Osteoblast (primary cell): ENCODE measurements around the gene NOB1. TPM values are rescaled to one million over a fixed set of nuclear protein-coding genes. Genes with fewer than 3 reads are reported as not detected.
"Not testable (repeated sequence)": the region's sequence is repeated elsewhere in the genome, so short reads cannot be mapped to it uniquely, and the experiment has no call there.

Experiments used
- DNase-seq: peaks from one replicate; pipeline ENCODE4 v3.0.0; 2011; ENCODE audit warnings: low spot score, mixed read lengths; ENCODE audit not compliant: insufficient read length; ENCODE audit errors: missing footprints
- H2AFZ ChIP-seq: 2 replicates; pipeline ENCODE4 v1.6.0; 2011; ENCODE audit warnings: mild to moderate bottlenecking, low read length
- H3K27ac ChIP-seq: 2 replicates; pipeline ENCODE4 v1.5.1; 2011; ENCODE audit warnings: mild to moderate bottlenecking, low read depth, low read length, moderate library complexity
- H3K27me3 ChIP-seq: 2 replicates; pipeline ENCODE4 v1.6.0; 2012; ENCODE audit warnings: mild to moderate bottlenecking, control low read depth, inconsistent platforms, low read length, moderate library complexity; ENCODE audit not compliant: insufficient read depth
- H3K36me3 ChIP-seq: 2 replicates; pipeline ENCODE4 v1.5.1; 2011; ENCODE audit warnings: mild to moderate bottlenecking, low read length, control low read depth, moderate library complexity; ENCODE audit not compliant: insufficient read depth
- H3K4me1 ChIP-seq: 2 replicates; pipeline ENCODE4 v1.5.1; 2011; ENCODE audit warnings: mild to moderate bottlenecking, low read length, control low read depth, moderate library complexity; ENCODE audit not compliant: insufficient read depth
- H3K4me2 ChIP-seq: 2 replicates; pipeline ENCODE4 v1.6.0; 2011; ENCODE audit warnings: mild to moderate bottlenecking, low read length; ENCODE audit not compliant: insufficient read depth
- H3K4me3 ChIP-seq: fragments of 200-600 bp; sonication (generic); 3 replicates; pipeline ENCODE4 v1.5.1; 2012; ENCODE audit warnings: mild to moderate bottlenecking, low read length, inconsistent platforms; ENCODE audit not compliant: insufficient read depth
- H3K79me2 ChIP-seq: 2 replicates; pipeline ENCODE4 v1.6.0; 2012; ENCODE audit warnings: mild to moderate bottlenecking, low read length, control low read depth, inconsistent platforms; ENCODE audit not compliant: insufficient read depth
- H3K9me3 ChIP-seq: 2 replicates; pipeline ENCODE4 v1.5.1; 2011; ENCODE audit warnings: low read depth, low read length, control low read depth
- H4K20me1 ChIP-seq: 2 replicates; pipeline ENCODE4 v1.6.0; 2012; ENCODE audit warnings: mild to moderate bottlenecking, low read length, control low read depth; ENCODE audit not compliant: insufficient read depth
- CTCF ChIP-seq: IDR thresholded peaks from 2 replicates; pipeline ENCODE4 v1.5.1; 2011; ENCODE audit warnings: mild to moderate bottlenecking, low read depth, low read length, moderate library complexity; ENCODE audit errors: extremely low read depth
- total RNA-seq: library from RNA; depleted of rRNA; stranded (reverse); fragments of >200 nt; gene quantifications from 2 replicates; pipeline ENCODE4 v1.2.3, GENCODE V29; 2012

The NOB1 gene
- total RNA-seq, 1 donor = 35.5 TPM

- peak overlapping the region; percentile 75 for H3K4me2 ChIP-seq
- peak overlapping the region; percentile 32 for H3K4me3 ChIP-seq
- H3K4me1 ChIP-seq = peaks cover 6% of the 10 kb centered on the region
- TF ChIP-seq CTCF = peak; percentile 85
- no peaks in the 10 kb centered on the region for H3K9me3 ChIP-seq
- no peaks in the 10 kb centered on the region for H3K36me3 ChIP-seq
- H3K27ac ChIP-seq = no peak overlapping the region
- no peaks in the 10 kb centered on the region for H3K27me3 ChIP-seq
- H4K20me1 ChIP-seq = no peaks in the 10 kb centered on the region
- H3K79me2 ChIP-seq = peaks cover 3% of the 10 kb centered on the region
- peak; percentile 84 for DNase-seq
- H2AFZ ChIP-seq = peak overlapping the region; percentile 61
Measured at GRCh38 chr16:69796285-69797118, 41.8 kb upstream of the NOB1 start.

- H3K79me2 ChIP-seq = peaks cover 3% of the 10 kb centered on the region
- DNase-seq = no peak
- H3K36me3 ChIP-seq = no peaks in the 10 kb centered on the region
- H3K27me3 ChIP-seq = no peaks in the 10 kb centered on the region
- H3K4me2 ChIP-seq = no peak overlapping the region
- no peaks in the 10 kb centered on the region for H4K20me1 ChIP-seq
- H3K4me1 ChIP-seq = peaks cover 6% of the 10 kb centered on the region
- H3K27ac ChIP-seq = no peak overlapping the region
- H2AFZ ChIP-seq = no peak overlapping the region
- no peak overlapping the region for H3K4me3 ChIP-seq
- no peaks in the 10 kb centered on the region for H3K9me3 ChIP-seq
- no peak for TF ChIP-seq CTCF
Measured at GRCh38 chr16:69794486-69794885, 39.8 kb upstream of the NOB1 start.

GRCh38 chr16:69793526-69793925 is 38.8 kb upstream of the NOB1 start:
- Histone ChIP-seq H3K4me2 (no peak overlapping the region), H3K36me3 (no peaks in the 10 kb centered on the region), H3K79me2 (peaks cover 3% of the 10 kb centered on the region), H2AFZ (no peak overlapping the region), H4K20me1 (no peaks in the 10 kb centered on the region), H3K27ac (no peak overlapping the region), H3K4me3 (no peak overlapping the region), H3K9me3 (no peaks in the 10 kb centered on the region), H3K27me3 (no peaks in the 10 kb centered on the region), H3K4me1 (peaks cover 2% of the 10 kb centered on the region)
- DNase-seq = no peak
- TF ChIP-seq CTCF = no peak

GRCh38 chr16:69791391-69791847 is 36.7 kb upstream of the NOB1 start:
- not testable (repeated sequence) for H3K79me2 ChIP-seq, DNase-seq, H3K4me1 ChIP-seq, H3K27ac ChIP-seq, H2AFZ ChIP-seq, H3K9me3 ChIP-seq, H4K20me1 ChIP-seq, H3K27me3 ChIP-seq, H3K4me3 ChIP-seq, H3K36me3 ChIP-seq, H3K4me2 ChIP-seq
